AG20443 (cell line): ENCODE measurements around the gene CFTR.
"Not testable (repeated sequence)": the region's sequence is repeated elsewhere in the genome, so short reads cannot be mapped to it uniquely, and the experiment has no call there.

Experiments used
- DNase-seq: peaks from one replicate; pipeline ENCODE4 v3.0.0; 2012; ENCODE audit warnings: low spot score, mixed read lengths

CFTR gene

DNA sequence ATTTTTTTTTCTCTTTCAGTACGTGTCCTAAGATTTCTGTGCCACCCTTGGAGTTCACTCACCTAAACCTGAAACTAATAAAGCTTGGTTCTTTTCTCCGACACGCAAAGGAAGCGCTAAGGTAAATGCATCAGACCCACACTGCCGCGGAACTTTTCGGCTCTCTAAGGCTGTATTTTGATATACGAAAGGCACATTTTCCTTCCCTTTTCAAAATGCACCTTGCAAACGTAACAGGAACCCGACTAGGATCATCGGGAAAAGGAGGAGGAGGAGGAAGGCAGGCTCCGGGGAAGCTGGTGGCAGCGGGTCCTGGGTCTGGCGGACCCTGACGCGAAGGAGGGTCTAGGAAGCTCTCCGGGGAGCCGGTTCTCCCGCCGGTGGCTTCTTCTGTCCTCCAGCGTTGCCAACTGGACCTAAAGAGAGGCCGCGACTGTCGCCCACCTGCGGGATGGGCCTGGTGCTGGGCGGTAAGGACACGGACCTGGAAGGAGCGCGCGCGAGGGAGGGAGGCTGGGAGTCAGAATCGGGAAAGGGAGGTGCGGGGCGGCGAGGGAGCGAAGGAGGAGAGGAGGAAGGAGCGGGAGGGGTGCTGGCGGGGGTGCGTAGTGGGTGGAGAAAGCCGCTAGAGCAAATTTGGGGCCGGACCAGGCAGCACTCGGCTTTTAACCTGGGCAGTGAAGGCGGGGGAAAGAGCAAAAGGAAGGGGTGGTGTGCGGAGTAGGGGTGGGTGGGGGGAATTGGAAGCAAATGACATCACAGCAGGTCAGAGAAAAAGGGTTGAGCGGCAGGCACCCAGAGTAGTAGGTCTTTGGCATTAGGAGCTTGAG is at the start of gene CFTR:
TSS of gene CFTR (plus strand) at position 801 of the 830 bp plus-strand sequence. CDS start 70 bp downstream, outside the sequence.
- DNase-seq: peak; percentile 8

DNA sequence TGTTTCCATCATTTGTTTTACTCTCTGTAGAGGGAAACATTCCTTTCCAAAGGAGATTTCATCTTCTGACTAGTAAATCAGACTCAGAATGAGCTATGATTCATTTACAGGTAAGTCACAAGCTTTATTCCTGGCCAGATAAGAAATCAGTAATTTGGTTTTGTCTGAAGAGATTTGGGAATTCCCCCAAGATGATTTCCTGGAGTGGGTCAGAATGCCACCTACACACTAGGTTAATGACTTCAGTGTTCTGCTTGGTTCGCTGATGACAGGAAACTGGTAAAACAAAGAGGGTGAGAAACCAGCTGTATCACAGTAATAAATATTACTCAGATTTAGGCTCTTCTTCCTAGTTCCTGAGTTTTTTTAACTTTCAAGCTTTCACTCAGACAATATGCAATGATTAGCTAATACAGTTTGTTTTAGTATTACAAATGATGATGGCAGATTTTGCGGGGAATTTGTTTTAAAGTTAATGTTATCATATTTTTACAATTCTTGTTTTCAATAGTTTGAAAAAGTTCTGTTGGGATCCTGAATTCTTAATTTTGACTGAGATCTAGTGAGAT is 44.3 kb upstream of the CFTR start:
- no peak for DNase-seq

DNA sequence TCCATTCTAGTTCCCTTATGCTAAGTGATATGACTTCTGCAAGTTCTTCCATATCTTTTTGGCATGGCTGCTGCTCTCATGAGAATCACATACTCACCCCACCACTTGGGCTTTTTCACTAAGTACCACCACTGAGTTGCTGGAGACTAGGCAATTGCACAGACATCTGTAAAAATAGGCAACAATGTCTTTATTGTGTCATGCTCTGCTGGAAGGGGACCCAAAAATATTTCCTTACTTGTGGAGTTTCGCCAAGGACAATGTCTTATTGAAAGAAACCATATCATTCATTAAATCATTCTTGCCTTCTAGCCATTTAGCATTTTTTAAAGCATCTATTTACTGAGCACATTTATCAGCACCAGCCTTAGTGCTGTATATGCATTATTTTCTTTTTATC is 35.2 kb upstream of the CFTR start:
- no peak for DNase-seq

DNA sequence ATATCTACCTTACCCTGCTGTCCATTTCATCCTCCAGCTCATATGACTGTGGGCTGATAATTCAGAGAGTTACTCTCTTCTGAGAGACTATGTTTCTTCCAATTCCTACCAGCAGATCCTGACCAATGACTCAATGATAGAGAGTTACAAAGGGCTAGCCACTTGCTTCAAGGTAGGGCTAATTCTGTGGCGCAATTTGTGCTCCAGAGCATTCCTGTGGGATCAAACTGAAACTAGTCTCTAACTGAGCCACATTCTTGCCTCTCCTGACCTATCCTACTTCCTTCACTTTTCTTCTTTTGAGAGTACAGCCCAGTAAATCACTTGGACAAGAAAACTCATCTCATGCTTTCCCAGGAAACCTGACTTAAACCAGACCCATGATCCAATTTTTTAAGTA is 34.6 kb upstream of the CFTR start:
- DNase-seq: no peak

DNA sequence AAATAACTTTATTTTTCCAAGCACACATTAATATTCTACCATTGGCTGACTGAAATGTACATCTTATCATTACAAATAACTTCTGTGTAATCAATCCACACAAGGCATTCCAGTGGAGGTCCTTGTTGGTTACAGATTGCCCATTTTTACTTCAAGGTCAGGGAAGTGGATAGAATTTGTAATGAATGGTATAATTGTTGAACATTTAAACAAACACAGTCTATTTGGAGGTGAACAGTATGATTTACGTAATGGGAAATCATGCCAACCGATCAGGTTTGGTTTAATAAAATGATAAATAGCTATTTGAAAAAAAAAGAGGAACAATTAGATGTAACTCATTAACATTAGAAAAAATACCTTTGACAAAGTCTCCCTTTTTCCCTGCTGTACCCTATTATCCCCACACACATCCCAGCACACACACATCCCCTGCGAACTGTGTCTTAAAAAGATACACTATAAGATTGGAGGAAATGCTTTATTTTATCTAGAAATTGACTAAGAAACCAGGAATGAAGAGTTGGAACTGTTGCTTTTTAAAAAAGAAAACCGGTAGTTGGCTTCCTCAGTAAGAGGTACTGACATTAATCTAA is 33.5 kb upstream of the CFTR start:
- DNase-seq: no peak

DNA sequence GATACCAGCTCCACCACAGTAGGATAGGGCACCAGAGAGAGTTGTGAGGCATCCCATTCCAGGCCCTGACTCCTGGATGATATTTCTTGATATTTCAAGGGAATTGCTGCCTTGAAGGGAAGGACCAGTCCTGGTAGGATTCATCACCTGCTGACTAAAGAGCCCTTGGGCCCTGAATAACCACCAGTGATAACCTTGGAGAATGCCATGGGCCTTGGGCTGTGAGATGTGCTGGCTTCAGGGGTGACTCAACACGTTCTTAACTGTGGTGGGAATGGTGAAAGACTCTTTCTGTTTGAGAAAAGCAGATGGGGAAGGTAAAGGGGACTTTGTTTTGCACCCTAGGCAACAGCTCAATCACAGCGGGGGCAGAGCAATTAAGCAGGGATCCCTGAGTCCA is 31.2 kb upstream of the CFTR start:
- no peak for DNase-seq

DNA sequence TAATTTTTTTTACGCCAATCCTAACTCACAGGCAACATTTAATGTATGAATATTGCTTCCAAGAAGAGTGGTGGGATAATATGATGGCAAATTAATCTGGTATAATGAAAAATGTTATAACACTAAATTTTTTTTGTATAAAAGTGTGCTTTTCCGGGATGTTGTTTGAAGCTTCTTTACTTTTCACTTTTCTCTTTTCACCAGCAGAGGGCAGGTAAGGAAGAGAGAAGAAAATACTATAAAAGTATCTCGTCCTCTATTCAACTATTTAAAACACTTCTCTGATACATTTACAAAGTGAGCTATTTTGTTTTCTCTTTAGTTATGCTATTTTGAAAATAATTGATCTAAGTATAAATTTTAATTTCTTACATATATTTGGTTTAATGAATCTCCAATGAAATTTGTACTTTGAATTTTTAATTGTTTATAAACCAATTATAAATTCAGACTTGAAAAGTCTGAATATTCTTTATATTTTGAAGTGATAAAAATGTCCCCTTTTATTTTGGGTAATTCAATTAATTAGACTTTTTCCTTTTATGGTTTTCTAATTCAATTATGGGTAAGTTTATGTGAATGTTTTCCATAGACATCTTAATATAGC is 20.7 kb upstream of the CFTR start:
- peak; percentile 21 for DNase-seq

DNA sequence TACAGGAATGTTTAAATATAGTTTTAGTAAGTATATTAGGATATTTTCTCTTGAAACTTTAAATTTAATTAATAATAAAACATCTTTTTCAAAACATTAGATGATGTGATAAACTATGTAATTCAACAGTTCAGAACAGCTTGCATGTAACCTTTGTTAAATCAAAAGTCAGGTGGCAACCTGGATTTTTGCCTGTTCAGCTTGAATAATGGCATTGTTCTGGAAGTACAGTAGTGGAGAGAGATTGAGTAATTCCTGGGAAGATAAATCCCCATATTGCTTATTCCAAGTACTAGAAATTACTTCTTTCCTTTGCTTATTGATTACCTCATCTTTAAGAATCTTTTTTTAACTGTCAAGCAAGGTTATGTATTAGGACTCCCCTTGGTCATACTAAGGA is 20.1 kb upstream of the CFTR start:
- DNase-seq: no peak

DNA sequence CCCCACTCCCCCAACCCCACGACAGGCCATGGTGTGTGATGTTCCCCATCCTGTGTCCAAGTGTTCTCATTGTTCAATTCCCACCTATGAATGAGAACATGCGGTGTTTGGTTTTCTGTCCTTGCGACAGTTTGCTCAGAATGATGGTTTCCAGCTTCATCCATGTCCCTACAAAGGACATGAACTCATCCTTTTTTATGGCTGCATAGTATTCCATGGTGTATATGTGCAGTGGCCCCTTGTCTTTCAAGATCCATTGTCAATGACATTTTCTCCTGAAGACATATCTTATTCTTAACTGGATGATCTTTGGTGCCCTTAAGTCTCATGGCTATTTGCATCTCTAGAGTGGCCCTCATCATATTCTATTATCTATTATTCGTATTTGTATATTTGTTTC is 19.0 kb upstream of the CFTR start:
- not testable (repeated sequence) for DNase-seq

DNA sequence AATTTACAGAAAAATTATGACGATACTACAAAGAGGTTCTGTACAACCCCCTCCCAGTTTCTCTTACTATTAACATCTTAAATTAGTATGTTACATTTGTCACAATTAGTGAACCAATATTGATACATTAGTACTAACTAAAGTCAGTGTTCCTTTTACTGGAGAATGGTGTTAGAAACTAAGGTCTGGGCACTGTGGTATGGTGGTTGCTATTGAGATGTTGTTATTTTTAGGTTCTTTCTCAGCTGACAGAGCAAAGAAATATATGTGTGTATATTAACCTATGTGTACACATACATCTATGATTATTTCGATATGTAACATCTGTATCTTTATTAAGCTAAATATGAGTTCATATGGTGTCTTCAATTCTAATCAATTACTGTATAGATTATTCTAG is 11.7 kb upstream of the CFTR start:
- no peak for DNase-seq

DNA sequence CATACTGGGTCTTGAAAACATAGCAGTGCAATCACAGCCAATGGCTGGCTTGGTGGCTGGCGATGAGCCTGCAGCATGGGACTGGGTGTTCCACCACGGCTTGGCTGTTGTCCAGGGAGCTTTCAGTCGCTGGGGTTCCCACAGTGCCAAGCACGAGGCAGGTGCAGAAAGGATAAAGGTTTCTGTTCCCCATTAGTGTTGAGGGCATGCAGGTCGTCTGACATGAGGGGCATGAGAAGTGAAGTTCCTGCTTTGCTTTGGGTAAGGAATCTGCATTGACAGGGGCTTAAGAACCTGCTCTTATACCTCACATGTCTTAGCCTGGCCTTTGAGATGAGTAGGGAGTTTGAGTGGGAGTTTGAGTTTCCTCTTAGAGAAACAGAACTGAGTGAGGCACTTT is 9.0 kb upstream of the CFTR start:
- DNase-seq: no peak

DNA sequence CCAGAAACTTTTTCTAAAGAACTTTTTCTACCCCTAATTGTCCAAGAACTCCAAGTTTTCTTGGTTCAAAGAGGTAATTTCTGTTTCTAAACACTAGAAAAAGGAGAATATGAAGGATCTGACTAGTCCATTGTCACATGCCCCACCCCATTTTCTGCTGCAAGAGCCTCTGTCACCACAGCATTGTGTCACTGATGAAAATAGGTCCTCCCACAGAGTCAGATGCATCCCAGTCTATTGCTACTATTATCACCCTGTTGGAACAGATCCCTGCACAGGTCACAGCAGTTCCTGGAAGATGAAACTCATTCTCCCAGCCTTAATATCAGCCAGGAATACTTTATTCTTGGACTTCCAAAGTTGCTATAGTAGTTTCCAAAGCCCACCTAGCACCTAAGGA is 7.5 kb upstream of the CFTR start:
- no peak for DNase-seq

DNA sequence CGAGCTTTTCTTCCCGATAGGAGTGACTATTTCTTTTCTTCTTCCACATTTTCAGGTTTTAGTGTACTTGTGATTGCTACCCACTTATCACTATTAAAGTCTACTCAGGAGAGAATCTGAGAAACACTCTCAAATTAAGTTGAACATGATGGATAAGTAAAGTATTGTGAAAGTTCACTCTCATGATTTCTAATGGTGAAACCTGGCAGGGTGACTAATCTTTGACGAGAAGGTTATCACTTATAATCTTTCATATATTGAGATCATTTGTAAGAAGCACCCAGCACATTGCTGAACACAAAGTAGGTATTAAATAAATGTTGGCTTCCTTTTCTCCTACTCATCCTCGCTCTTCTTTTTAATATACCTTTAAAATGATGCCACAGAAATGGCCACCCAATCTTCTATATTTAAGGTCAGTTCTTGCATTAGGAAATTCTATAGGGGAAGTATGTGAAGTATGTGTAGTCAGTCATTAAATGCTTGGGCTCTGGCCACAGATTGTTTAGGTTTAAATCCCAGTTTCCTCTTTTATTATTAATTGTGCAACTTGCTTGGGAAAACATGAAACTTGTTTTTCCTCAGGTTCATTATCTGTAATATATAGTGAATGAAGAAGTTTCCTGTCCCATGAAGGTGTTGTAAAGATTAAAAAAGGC is 3.1 kb upstream of the CFTR start:
- no peak for DNase-seq

DNA sequence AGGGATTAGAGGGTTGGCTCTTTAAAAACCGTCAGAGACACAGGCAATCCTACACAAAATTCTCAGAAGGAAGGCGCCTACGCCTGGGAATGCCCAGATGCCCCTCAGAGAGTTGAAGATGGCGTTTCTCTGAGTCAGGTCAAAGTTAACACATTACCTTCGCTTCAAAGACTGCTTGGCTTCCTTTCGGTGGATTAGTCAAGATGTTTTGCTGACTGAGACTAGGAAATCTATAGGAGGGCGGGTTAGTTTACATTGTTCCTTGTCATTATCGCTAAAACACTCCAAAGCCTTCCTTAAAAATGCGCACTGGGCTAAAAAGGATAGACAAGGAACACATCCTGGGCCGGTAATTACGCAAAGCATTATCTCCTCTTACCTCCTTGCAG is 995 bp upstream of the CFTR start:
- DNase-seq: no peak

DNA sequence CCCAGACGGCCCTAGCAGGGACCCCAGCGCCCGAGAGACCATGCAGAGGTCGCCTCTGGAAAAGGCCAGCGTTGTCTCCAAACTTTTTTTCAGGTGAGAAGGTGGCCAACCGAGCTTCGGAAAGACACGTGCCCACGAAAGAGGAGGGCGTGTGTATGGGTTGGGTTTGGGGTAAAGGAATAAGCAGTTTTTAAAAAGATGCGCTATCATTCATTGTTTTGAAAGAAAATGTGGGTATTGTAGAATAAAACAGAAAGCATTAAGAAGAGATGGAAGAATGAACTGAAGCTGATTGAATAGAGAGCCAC is 184 bp downstream of the CFTR start:
- DNase-seq: no peak

DNA sequence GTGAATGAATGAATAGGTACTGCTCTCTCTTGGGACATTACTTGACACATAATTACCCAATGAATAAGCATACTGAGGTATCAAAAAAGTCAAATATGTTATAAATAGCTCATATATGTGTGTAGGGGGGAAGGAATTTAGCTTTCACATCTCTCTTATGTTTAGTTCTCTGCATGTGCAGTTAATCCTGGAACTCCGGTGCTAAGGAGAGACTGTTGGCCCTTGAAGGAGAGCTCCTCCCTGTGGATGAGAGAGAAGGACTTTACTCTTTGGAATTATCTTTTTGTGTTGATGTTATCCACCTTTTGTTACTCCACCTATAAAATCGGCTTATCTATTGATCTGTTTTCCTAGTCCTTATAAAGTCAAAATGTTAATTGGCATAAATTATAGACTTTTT is 1.2 kb downstream of the CFTR start:
- no peak for DNase-seq

DNA sequence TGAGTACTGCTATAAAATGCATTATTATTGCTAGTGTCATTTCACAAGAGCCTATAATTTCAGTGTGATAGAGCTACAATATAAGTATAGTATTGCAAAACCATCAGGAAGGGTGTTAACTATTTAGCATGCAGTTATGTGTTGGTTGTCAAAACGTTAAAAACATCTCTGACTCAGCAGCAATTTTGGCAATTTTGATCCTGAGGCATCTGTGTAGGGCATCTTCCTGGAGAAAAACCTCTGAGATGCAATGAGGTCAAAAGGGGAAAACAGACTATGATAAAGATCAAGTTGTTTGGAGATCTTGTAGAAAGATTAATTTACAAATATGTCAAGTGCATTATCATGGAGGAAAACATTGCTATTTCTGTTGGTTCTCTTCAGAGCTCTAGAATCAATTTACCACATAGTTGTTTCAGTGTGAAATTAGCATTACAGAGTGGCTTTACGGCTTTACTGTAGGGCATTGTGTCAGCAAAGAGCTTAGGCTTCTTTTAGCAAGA is 5.3 kb downstream of the CFTR start:
- DNase-seq: no peak

DNA sequence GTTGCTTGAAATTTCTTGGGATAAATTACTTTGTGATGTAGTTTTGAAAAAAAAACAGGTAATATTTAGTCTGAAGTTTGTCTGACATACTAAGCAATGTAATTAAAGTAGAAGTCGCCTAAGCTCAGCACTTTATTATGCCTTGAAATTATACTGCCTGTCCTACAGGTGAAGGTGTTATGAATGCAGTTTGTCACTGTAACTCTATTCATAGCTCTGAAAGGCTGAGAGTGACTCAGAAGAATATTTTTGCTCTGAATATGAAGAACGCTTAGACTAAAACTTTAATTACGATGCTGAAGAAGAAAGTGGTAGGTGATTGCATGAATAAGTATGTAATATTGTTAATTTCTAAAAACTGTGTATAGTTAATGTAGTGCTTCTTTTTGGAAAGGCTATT is 9.2 kb downstream of the CFTR start:
- no peak for DNase-seq

DNA sequence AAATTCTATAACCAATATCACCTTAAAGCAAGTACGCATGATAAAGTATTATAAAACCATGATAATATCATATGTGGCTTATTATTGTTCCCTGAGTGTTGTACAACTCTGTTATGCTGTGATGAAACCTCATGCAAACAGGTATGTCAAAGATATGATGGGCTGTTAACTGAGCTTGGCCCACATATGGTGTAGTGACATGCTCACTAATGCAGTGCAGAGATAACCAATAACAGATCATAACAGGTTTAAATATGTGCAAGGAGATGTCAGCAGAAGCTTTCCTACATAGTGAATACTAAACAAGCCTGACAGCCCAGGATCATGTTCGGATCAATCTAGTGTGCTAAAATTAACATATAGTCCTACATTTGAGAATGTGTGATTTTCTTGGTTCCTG is 9.6 kb downstream of the CFTR start:
- DNase-seq: no peak

DNA sequence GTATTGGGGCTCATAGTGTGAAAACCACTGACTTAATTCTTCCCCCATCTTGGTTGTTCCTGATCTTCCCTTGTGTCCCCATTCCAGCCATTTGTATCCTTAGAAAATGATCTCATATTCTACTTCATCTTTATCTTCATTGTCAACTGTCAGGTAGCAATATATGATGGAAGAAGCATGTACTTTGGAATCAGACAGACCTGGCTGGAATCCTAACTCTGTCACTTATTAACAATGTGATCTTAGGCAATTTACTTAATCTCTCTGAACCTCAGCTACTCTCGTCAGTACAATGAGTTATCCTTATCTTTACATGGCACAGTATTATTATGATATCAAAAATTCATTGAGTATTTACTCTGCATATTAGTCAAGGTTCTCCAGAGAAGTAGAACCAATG is 10.1 kb downstream of the CFTR start:
- DNase-seq: no peak

DNA sequence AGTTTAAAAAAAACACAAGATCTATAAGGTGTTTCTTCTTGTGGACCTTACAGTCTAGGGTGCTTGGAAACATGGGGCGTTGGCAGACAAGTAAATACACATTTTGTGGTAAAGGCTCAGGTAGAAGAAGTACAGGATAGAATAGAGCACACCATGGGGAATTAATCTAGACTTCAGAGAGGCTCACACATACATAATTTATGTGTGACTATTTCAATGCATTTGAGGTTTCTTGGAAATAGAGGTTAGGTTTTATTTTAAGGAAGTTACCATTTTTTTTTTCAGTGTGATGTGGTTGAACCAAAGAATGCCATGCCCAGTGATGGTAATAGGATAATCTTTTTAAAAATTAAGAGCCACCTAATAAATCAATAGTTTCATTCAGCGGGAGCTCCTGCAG is 12.8 kb downstream of the CFTR start:
- DNase-seq: no peak

DNA sequence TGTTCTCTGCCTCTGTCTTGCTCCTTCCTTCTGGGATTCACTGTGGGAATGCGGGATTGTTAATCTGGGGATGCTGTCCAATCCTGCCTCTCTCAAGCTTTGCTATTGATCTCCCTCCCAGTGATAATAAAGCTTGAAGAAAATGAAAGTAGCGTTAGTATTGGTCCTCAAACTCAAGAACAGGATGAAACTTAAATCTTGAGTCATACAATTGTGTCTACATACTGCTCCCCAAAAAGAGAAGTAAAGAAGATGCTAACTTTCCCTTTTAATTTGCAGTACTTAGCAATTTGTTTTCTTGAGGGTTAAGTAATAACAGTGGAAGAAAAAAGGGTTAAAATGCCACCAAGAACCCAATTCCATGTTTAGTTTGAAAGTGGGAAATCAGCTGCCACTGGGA is 13.6 kb downstream of the CFTR start:
- DNase-seq: no peak

DNA sequence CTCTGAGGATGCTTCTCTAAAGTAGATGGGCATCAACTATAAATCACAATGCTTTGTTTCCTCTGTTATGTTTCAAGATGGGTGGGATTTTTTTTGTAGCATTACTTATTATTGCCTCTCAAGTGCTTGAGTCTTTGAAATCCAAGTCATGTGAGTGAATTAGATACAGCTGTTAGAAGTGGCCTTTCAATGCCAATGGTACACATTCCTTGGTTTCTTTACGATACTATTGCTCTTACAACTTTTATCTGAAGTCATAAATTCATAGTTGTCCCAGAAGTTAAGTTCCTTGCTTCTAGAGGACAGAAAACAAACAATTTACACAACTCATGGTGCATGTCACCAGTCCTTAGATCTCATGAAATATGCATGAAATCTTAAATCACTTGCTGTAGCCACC is 15.5 kb downstream of the CFTR start:
- no peak for DNase-seq
